Endometrial microvascular endothelial cells (primary cell): ENCODE results near the gene PPP6R3. TPM values are rescaled to one million over a fixed set of nuclear protein-coding genes. Genes with fewer than 3 reads are reported as not detected.

Experiments used
- in situ Hi-C: cut with HindIII; loops from 2 replicates; pipeline ENCODE4 v1.10.0; 2017; ENCODE audit warnings: low sequenced_read_pairs, low pct_unique_long_range_greater_than_20kb; ENCODE audit errors: inconsistent ontology term
- total RNA-seq: library from RNA; depleted of rRNA; stranded (reverse); fragments of >200 nt; gene quantifications from one replicate; pipeline ENCODE4 v1.2.3, GENCODE V29; 2015; ENCODE audit errors: inconsistent ontology term

The PPP6R3 gene
- total RNA-seq, 1 donor from 2014 or later = 101 TPM

DNA sequence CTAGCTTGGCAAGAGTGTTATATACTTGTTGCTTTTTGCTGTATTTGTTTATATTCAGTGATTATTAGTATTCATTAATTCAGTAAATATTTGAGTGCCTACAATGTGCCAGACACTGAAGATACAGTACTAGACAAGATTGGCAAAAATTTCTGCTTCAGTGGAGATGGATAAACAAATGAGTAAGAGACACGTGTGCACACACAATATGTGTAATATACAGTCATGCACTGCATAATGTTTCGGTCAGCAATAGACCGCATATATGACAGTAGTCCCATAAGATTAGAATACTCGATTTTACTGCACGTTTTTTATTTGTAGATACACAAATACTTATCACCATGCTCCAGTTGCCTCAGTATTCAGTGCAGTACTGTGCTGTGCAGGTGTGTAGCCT lies 118.9 kb downstream of the PPP6R3 start:
- in situ Hi-C loops = no loop called here

DNA sequence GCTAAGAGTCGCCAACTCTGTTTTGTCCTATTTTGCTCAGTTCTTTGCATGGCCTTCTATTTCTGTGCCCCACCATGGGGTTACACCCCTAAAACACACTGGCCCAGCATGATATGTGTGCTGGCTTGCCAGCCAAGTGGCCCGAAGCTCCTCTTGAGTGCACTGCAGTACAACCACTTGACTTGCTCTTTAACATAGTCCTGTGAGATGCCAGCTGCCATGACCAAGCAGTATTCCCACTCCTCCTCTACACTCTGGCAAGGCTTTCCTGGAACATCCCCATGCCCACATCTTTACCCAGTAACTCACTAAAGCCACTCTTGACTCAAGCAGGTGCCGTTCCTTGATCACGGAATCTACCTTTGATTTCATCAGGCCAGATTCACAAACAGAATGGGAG lies 120.9 kb downstream of the PPP6R3 start:
- in situ Hi-C loops = no loop called here

DNA sequence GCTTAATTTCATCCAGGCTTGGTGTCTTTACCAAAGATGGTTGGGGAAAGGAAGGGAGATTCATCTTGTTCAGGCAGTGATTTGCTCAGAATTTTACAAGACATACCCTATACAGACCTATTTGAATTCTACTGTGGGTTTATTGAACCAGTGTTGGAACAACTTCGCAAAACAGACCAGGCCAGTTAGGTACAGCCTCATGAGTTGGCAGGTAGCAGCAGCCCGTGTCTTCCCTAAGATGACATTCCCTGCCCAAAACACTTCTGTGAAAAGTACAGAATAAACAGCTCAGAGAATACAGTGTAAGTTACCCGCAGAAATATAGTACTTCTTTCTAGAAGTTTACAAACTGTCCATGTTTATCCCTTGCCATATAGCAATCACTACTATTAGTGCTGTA lies 121.3 kb downstream of the PPP6R3 start:
- in situ Hi-C loops = no loop called here

DNA sequence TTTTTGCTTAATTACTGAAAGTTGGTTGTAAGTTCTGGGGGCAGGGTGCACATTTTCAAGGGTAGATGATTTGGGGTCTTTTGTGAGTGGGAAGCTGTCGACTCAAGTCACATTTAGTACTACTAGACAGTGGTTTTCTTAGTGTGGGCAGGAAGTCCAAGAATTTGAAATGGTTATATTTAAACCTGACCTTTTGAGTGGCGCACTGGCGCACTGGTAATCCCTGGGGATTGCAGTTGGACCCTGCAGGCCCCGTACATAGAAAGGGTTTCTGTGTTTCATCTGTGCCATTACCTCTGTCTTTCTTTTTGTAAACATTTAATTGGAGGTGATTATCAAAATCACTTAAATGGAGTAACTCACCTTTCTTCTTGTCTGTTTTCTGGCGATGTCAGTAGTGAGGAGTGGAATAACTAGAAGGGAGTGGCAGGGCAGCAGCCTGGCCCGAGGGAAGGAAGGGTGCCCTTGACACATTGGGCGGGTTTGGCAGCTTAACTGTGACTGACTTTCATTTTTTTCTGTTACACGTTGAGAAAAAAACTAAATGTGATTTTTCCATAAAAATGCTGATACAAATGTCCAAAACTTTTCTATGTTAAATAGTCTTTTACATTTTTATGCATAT lies 122.0 kb downstream of the PPP6R3 start:
- in situ Hi-C loops = no loop called here

DNA sequence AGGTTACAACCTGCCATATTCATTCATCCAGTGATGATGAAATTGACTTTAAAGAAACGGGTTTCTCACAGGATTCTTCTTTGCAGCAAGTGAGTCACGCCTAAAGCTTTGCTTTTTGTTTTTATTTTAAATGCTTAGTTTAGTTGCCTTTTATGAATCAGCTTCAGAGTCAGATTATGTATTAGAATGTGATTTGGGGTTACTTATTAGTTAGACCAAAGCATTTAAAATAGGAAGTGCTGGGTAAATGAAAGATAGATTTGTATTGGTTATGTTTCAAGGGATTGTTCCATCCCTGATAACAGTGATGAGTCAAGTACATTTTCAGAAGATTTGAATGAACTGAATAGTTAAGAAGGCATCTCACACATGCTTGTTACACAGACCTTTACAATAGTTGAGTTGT lies 122.5 kb downstream of the PPP6R3 start:
- in situ Hi-C loops = no loop called here

DNA sequence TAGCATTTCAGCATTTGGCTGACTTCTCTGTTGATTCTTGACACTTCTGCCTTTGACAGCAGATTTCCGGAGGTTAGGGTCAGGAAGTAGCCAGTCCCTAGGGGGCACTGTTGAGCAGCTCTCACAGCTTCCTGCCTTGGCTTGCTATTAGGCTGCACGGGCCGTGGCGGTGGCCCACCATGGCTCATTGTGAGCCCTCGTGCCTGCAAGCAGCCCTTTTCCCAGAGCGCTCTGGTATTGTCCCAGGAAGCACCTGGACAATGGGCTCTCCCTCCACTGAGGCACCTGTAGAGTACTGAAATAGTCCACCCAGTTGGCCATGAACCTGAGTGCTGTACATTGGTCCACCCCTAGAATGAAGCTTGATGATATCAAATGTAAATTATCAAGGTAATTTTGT lies 123.5 kb downstream of the PPP6R3 start:
- in situ Hi-C loops = no loop called here

DNA sequence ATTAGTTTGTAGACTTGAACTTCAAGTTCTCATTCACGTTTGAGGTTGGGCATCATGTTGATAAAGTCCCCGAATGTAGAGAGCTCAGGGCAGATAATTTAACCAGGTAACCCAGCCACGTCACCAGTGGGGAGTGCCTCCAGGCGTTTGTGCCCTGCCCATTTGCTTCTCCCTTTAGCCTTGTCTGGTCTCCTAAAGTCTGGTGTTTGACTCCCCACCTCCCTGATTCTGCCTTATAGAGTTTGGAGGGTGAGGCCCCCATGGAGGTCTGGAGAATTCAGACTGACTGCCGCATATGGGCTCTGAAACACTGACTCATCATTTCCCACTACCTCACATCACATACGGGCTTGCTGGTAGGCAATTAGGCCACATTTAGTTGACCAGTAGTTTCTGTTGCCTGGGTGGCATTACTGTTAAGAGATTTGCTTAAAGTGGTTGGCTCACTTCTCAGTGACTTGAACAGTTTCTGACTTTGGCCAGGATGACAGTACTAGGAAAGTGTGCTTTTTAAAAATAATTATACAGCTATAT lies 124.5 kb downstream of the PPP6R3 start:
- in situ Hi-C loops = no loop called here

DNA sequence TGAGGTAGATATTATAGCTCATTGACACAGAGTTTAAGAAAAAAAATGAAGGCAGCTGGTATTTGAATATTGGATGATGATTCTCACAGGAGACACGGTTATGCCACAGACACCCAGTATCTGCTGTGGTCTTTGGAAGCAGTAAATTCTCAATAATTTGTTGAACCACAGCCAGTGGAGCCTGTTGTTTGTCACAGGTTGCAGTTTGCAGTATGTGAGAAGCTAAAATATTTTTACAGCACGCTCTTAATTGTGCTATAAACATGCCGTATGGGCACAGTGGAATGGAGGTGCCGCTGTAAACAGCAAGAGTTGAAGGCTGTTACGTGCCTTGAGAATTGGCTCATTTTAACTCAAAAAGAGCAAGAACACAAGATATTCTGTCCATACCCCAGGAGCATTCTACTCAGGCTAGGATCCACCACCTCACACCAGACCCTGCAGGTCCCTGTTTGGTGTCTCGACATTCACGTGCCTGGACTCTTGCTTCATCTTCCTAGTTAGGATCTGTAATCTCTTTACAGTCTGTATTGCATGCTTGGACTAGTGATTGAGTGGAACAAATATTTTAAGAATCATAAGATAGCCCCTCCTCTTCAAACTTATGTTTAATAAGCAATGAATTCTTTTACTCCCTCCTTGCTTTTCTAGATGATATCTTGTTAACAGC lies 129.1 kb downstream of the PPP6R3 start:
- in situ Hi-C loops = no loop called here

DNA sequence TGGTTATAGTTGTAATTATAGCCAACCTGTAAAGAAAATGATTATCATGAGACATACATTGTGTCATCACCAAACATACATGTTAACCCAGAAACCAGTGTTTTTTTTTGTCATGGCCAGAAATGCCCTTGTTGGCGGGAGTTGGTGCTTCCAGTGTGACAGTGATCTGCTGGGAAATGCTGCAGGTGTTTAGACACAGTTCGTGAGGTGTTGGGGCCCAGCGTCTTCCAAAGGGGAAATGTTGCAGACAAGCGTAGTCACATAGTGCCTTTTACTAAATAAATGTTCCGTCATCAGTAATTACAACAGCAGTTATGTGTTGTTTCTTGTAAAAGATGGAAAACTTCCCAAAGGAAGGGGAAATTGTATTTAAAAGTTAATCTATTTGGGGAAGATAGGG lies 131.2 kb downstream of the PPP6R3 start:
- in situ Hi-C loops = no loop called here

DNA sequence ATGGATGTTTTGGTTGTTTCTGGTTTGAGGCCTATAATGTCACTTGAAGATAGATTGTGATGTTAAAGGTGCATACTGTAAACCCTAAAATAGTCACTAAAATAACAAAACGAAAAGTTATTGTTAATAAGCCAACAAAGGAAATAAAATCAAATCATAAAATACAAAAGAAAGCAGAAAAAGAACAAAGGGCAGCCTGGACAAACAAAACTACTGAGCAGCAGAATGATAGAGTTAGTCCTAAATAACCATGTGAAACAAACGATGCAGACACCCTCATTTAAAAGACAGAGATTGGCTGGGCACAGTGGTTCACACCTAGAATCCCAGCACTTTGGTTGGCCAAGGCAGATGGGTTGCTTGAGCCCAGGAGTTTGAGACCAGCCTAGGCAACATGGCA lies 132.9 kb downstream of the PPP6R3 start:
- in situ Hi-C loops = no loop called here

DNA sequence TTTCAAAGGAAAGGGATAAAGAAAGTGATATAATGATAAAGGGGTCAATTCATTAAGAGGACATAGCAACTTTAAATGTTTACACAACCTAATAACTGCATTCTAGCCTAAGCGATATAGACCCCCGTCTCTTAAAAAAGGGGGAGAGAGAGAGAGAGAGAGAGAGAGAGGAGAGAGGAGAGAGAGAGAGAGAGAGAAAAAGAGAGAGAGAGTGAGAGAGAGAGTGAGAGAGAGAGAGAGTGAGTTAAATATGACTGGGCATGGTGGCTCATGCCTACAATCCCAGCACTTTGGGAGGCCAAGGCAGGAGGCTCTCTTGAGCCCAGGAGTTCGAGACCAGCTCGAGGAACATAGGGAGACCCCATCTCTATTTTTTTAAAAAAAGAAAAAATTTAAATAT lies 133.6 kb downstream of the PPP6R3 start:
- in situ Hi-C loops = no loop called here

DNA sequence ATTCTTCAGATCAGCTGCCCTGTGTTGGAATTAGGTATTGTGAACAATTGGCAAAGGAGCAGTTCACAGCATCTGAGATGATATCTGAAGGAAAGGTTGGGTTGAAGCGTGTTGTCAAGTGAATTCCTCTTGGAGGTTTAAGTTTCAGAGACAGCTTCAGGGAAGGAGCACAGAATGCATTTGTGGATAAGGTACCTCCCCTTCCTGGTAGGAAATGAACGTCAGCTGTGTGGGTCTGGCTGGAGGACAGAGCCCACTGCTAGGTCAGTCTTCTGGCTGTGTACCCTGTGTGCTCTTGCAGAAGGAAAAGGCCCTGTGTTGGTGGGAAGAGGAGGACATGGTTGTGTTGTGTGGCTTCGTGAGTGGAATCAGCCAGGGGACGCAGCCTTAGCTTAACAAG lies 135.7 kb downstream of the PPP6R3 start:
- in situ Hi-C loops = no loop called here

DNA sequence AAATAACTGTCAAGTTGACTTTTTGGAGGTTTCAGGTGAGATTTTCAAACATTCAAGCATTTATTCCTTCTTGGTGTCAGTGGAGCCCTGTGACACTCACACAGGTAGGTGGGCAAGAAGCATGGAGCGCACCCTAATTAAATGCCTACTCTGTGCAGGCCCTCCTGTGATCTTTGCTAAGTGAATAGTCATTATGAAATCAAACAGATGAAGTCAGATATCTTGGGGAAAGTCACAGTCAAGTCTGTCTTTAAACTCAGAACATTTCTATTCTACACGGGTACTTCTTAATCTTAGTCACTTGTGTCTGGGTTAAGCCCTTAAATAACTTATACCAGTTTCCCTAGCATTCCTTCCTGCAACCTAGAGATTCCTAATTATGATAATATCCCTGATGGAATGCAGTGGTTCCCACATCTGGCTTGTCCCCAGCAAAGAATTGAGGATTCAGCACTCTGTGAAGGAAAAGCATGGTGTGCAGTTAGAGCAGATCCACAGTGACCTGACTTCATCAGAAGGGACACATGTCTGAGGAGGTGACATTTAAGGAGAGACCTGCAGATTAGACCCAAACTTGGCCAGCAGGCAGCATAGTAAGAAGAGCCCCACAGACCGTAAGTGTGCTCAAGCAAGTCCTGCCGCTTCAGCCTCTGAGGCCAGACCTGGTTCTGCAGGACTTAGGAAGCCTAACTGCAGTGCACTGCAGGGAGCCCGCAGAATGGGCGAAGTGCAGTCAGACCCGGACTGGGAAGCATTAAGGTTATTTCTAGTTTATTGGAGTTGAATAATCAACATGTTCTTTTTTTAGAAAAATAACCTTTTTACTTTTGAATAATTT lies 138.5 kb downstream of the PPP6R3 start:
- in situ Hi-C loops = no loop called here

DNA sequence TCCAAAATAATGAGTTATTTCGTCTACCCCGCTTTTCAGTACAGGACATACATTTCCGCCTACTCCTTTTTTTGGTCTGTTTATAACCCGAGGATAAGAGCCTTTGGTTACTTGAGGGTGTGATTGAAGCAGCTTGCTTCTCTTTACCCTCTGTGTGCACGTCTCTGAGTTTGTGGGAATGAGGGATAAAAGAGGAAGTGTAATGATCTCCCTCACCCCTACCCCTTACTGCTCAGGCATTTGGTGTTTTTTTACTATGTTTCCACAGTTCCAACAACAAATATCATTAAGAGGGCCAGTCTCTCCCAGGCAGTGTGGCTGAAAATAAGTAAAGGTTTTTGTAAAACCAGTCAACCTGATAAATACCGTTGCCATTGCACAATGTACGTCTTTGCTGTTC lies 140.6 kb downstream of the PPP6R3 start:
- in situ Hi-C loops = no loop called here

DNA sequence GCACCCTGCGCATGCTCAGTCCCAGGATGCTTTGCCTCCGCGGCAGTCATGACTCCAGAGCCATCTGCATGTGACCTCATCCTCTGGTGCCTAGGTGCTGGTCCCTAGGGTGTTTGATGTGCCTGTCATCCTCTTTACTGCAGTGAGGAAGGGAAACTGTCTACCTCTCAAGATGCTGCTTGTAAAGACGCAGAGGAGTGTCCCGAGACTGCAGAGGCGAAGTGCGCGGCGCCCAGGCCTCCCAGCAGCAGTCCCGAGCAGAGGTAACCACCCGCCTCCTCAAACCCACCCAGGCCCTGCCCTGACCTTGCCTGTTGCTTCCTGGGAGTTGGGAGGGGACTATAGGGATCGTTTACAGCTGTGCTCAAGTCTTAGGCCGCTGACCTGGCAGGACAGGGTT lies 149.2 kb downstream of the PPP6R3 start:
- in situ Hi-C loops = no loop called here

DNA sequence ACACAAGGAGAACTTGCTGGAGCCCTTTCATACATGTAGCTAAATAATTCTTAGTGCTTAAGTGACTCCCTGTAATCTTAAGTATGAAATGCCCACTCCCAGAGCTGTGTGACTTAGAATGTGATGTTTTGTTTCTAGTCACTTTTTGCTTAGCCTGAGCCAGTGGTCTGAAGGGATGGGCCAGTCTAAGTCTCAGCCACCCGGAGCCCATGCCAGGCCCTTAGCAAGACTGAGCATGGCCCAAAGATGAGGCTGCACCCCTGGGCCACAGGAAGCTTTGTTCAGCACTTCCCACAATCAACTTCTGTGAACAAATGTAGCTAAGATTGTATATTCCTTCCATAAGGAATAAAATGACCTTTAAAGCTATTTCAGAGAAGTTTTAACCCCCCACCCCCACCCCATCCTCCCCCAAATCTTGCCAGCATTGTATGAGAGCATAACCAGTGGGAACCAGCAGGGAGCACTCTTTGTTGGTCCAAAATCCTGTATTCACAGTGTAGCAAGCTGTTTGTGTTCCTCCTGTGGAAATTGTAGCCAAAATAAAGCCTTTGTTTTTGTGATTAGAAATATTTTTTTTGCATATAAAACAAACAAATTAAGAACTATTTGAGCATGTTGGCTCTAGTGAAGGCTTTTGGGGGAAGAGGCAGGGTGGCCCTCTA lies 150.0 kb downstream of the PPP6R3 start:
- in situ Hi-C loops = no loop called here

DNA sequence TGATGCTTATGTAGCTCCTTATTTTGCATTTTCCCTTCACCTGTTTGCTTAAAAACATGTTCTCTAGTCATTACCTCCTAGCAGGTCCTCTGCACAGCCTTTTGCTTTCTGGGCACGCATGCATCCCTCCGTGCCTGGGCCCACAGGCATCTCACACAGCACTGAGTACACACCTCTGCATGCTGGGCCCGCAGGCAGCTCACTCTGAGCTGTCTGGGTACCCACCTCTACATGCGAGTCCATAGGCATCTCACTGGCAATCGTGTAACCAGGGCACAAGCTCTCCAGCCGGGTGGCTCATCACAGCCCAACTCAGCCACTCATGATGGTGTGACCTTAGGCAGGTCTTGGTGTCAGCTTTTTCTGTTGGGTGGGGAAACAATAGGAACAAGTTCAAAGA lies 155.1 kb downstream of the PPP6R3 start:
- in situ Hi-C loops = no loop called here

DNA sequence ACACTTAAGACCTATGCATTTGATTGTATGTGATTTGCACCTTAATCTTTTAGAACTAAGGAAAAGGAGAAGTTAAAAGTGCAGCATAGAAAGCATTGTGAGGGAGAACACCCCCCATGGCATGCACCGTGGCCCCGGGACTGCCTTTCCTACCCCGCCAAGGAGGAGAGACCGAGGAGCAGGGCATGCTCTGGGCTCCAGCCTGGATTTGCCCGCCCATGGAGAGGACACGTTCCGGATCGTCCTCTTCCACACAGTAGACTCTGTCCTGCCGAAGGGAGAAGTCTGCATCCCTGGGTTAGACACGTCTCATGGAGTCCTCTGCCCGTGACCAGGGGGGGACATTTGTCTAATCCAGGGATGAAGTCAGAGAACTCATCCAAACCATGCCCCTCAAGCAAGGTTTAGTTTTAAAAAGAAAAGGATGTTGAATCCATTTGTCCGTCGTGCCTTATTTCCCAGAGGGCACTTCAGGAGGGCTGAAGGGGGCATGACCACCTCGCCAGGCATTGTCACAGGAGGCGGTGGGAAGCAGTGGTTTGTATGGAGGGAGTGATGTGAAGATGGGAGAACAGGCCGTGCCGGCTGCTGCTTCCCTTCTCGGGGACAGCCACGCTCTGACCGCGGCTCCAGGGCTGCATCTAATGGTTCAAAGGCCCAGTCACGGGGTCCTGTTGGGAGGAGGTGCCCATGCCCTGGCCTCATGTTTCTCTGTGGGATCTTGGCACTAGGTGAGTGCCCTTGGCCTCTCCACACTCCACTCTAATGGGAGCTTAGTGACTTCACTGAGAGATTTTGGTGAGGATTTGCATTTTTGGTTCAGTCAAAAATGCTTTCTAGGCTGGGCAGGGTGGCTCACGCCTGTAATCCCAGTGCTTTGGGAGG lies 157.6 kb downstream of the PPP6R3 start:
- in situ Hi-C loops = no loop called here
